ENCODE results near the gene TGIF1.

TGIF1 gene

DNA sequence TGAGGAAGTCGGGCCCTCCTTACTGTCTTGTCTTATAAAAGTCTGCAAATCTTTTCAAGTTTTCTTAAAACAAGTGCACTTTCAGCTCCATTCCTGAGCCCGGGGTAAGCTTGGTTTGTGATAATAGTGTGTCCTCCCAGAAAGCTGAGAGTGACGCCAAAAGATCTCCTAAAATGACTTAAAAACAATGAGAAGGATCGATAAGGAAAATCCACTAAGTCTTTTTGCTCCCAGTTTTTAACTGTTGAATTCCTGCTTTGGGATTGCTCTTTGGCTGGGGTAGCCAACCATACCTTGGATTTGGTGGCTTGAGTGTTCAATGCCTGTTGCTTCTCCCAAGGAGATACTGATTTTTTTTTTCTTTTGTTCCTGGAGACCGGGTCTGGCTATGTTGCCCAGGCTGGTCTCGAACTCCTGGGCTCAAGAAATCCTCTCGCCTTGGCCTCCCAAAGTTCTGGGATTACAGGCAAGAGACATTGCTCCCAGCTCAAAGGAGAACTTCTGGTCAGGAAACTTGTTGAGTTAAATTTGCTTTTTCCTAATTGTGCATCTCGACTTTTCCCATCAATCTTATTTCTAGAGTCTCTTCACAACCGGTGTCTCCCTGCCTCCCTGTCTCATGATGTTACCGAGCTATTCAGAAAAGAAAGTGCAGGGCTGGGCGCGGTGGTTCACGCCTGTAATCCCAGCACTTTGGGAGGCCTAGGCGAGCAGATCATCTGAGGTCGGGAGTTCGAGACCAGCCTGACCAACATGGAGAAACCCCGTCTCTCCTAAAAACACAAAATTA is 3.0 kb downstream of the TGIF1 start:
- Histone ChIP-seq H3K27me3 (ENCODE audit: insufficient read depth, low read length, poor library complexity, severe bottlenecking) (no peaks in the 10 kb centered on the region), H3F3A (ENCODE audit: low read depth) (no peaks in the 10 kb centered on the region), H3K9me2 (replicated peaks; ENCODE audit: low read depth, low read length) (no peaks in the 10 kb centered on the region), H4K20me1 (ENCODE audit: insufficient read depth, low read length, poor library complexity, severe bottlenecking) (peaks cover 36% of the 10 kb centered on the region), H3K79me2 (ENCODE audit: insufficient read depth, low read length) (peaks cover 82% of the 10 kb centered on the region), H3K4me1 (ENCODE audit: insufficient read depth, low read length, poor library complexity, severe bottlenecking) (peaks cover 43% of the 10 kb centered on the region), H3K4me3 (ENCODE audit: low read length, poor library complexity, severe bottlenecking) (peak overlapping the region; percentile 92), H3K4me2 (ENCODE audit: low read depth, low read length, poor library complexity, severe bottlenecking) (peak overlapping the region; percentile 95), H2AFZ (ENCODE audit: low read length) (peak overlapping the region; percentile 43; the same call in 1 of the 2 replicates), H3K9me3 (ENCODE audit: insufficient read depth, low read depth, low read length) (no peaks in the 10 kb centered on the region), H3K36me3 (ENCODE audit: insufficient read depth, low read length) (peaks cover 18% of the 10 kb centered on the region; the same call in 1 of the 2 replicates), H3K9ac (ENCODE audit: low read depth, low read length, poor library complexity, severe bottlenecking) (peak overlapping the region; percentile 95)
- TF ChIP-seq, protein P1, sequence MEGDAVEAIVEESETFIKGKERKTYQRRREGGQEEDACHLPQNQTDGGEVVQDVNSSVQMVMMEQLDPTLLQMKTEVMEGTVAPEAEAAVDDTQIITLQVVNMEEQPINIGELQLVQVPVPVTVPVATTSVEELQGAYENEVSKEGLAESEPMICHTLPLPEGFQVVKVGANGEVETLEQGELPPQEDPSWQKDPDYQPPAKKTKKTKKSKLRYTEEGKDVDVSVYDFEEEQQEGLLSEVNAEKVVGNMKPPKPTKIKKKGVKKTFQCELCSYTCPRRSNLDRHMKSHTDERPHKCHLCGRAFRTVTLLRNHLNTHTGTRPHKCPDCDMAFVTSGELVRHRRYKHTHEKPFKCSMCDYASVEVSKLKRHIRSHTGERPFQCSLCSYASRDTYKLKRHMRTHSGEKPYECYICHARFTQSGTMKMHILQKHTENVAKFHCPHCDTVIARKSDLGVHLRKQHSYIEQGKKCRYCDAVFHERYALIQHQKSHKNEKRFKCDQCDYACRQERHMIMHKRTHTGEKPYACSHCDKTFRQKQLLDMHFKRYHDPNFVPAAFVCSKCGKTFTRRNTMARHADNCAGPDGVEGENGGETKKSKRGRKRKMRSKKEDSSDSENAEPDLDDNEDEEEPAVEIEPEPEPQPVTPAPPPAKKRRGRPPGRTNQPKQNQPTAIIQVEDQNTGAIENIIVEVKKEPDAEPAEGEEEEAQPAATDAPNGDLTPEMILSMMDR (conservative IDR thresholded peaks at IDR 0.05; ENCODE audit: low read length), result no peak
- no peak for TF ChIP-seq EZH2phosphoT487 (IDR thresholded peaks at IDR 0.05; ENCODE audit: borderline replicate concordance)

DNA sequence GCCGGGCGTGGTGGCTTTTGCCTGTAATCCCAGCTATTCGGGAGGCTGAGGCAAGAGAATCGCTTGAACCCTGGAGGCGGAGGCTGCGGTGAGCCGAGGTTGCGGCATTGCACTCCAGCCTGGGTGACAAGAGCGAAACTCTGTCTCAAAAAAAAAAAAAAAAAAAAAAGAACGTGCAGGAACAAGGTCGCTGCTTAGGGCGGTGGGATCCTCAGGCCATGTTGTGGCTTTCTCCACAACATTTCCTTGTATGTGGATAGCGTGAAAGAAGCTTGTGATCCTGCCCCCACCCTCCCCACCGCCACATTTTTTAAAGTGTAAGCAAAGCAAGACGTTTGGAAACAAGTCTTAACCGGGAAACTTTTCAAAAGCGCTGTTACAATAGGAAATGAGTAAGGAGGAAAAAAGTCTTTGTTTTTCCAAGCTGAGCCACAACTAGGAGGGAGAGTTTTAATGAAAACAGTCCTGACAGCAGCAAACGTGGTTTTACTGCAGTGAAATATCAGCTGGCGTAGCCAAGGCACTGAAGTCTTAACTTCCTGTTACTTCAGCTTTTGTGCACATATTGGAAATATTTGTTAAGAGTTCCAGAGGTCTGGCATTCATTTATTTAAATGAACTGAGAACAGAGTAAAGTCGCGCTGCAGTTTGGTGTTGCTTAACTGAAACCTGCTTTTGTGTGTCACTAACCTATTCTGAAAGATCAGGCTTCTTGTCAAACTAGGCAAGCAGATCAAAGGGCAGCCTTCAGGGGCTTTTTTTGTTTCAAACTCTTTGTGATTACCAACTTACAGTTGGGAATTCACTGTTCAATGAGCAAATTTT is 3.8 kb downstream of the TGIF1 start:
- Histone ChIP-seq H3K27me3 (ENCODE audit: insufficient read depth, low read length, poor library complexity, severe bottlenecking) (no peaks in the 10 kb centered on the region), H3K9ac (ENCODE audit: low read depth, low read length, poor library complexity, severe bottlenecking) (peak overlapping the region; percentile 95), H4K20me1 (ENCODE audit: insufficient read depth, low read length, poor library complexity, severe bottlenecking) (peaks cover 40% of the 10 kb centered on the region), H3K4me1 (ENCODE audit: insufficient read depth, low read length, poor library complexity, severe bottlenecking) (peaks cover 43% of the 10 kb centered on the region), H2AFZ (ENCODE audit: low read length) (0 out of 2 replicates have a peak overlapping the region, but pooled peaks have one; percentile 39), H3K4me3 (ENCODE audit: low read length, poor library complexity, severe bottlenecking) (peak overlapping the region; percentile 92), H3K4me2 (ENCODE audit: low read depth, low read length, poor library complexity, severe bottlenecking) (peak overlapping the region; percentile 95), H3K36me3 (ENCODE audit: insufficient read depth, low read length) (peaks cover 26% of the 10 kb centered on the region), H3F3A (ENCODE audit: low read depth) (no peaks in the 10 kb centered on the region), H3K79me2 (ENCODE audit: insufficient read depth, low read length) (peaks cover 90% of the 10 kb centered on the region), H3K9me2 (replicated peaks; ENCODE audit: low read depth, low read length) (no peaks in the 10 kb centered on the region), H3K9me3 (ENCODE audit: insufficient read depth, low read depth, low read length) (no peaks in the 10 kb centered on the region)
- TF ChIP-seq, protein P1 (conservative IDR thresholded peaks at IDR 0.05; ENCODE audit: low read length), result no peak
- no peak for TF ChIP-seq EZH2phosphoT487 (IDR thresholded peaks at IDR 0.05; ENCODE audit: borderline replicate concordance)

DNA sequence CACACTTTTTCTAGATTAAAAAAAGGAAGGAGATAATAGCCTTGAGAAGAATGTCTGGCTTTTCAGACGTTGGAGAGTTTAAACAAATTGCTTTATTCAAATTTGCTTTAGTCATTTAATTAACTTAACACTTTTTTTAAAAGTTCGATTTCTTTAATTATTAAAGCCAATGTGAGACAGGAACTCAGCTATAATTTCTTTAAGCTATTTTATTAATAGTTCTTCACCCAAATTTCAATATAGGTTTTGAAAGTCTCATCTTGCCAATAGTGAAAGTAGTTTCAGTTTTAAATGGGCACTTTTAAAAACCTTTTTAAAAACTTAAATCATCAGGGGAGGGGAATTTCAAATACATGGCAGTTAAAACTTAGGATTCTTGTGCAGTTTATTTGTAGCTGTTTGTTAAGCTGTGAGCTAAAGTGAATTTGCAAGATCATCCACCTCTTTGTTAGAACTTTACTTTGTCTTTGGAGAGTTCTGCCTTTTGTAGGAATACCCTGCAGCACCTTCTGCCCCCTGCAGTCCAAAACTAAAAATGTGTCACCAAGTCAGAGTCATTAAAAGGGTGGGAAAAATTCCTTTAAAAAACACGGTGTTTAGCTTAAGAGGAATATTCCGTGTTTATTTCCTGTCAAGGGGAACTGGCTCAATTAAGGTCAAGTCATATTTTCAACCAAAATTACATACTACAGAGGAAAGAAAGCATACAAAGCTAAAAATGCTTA is 4.6 kb downstream of the TGIF1 start:
- H3K79me2 ChIP-seq (ENCODE audit: insufficient read depth, low read length), result peaks cover 98% of the 10 kb centered on the region
- no peaks in the 10 kb centered on the region for H3K27me3 ChIP-seq (ENCODE audit: insufficient read depth, low read length, poor library complexity, severe bottlenecking)
- H3K4me1 ChIP-seq (ENCODE audit: insufficient read depth, low read length, poor library complexity, severe bottlenecking), result peaks cover 51% of the 10 kb centered on the region
- H2AFZ ChIP-seq (ENCODE audit: low read length), result peak overlapping the region; percentile 39; the same call in 1 of the 2 replicates
- H3K9ac ChIP-seq (ENCODE audit: low read depth, low read length, poor library complexity, severe bottlenecking), result peak overlapping the region; percentile 95
- peaks cover 40% of the 10 kb centered on the region for H4K20me1 ChIP-seq (ENCODE audit: insufficient read depth, low read length, poor library complexity, severe bottlenecking)
- H3F3A ChIP-seq (ENCODE audit: low read depth), result no peaks in the 10 kb centered on the region
- peak overlapping the region; percentile 92 for H3K4me3 ChIP-seq (ENCODE audit: low read length, poor library complexity, severe bottlenecking)
- H3K36me3 ChIP-seq (ENCODE audit: insufficient read depth, low read length), result peaks cover 34% of the 10 kb centered on the region
- no peaks in the 10 kb centered on the region for H3K9me3 ChIP-seq (ENCODE audit: insufficient read depth, low read depth, low read length)
- H3K9me2 ChIP-seq (replicated peaks; ENCODE audit: low read depth, low read length), result no peaks in the 10 kb centered on the region
- peak overlapping the region; percentile 95 for H3K4me2 ChIP-seq (ENCODE audit: low read depth, low read length, poor library complexity, severe bottlenecking)
- no peak for TF ChIP-seq EZH2phosphoT487 (IDR thresholded peaks at IDR 0.05; ENCODE audit: borderline replicate concordance)
- TF ChIP-seq, protein P1 (conservative IDR thresholded peaks at IDR 0.05; ENCODE audit: low read length), result peak; percentile 84

All from Loucy (cell line).